Left lung (tissue), 10 donors: ENCODE measurements around the gene GPR150. TPM values are rescaled to one million over a fixed set of nuclear protein-coding genes. Genes with fewer than 3 reads are reported as not detected.
A peak's percentile ranks its signal among the peaks of the same experiment; 100 is the strongest.

Source experiments
- ATAC-seq: fragments of 200-7000 bp; cut with Tn5 transposase; one replicate; pipeline ENCODE4 v1.9.1; 2020; ENCODE audit warnings: moderate library complexity
- DNase-seq, 4 donors: peaks; one replicate each; pipeline ENCODE4 v3.0.0-alpha.2; 2013 to 2020
- H3K27ac ChIP-seq, 2 donors: fragments of 200-600 bp; sonication (generic) in 1 of 2; one replicate each; pipeline versions ENCODE4 v1.5.0 to v1.8.0; 2020 to 2021
- H3K27me3 ChIP-seq, 2 donors: fragments of 200-600 bp; sonication (generic) in 1 of 2; one replicate each; pipeline versions ENCODE4 v1.5.0 to v1.8.0; 2020 to 2021
- H3K36me3 ChIP-seq, 2 donors: fragments of 200-600 bp; sonication (generic) in 1 of 2; one replicate each; pipeline versions ENCODE4 v1.5.0 to v1.8.0; 2020 to 2021
- H3K4me1 ChIP-seq, 2 donors: fragments of 200-600 bp; one replicate each; pipeline ENCODE4 v1.8.0; 2021
- H3K4me3 ChIP-seq, 2 donors: fragments of 200-600 bp; sonication (generic) in 1 of 2; one replicate each; pipeline versions ENCODE4 v1.5.0 to v1.8.0; 2020 to 2021; ENCODE audit warnings: mild to moderate bottlenecking in 1 of 2
- H3K9me3 ChIP-seq, 2 donors: fragments of 200-600 bp; sonication (generic) in 1 of 2; one replicate each; pipeline versions ENCODE4 v1.5.0 to v1.8.0; 2020 to 2021
- CTCF ChIP-seq, 2 donors: fragments of 200-600 bp; sonication (generic) in 1 of 2; IDR thresholded peaks; one replicate each; pipeline versions ENCODE4 v1.5.0 to v1.8.0; 2021; ENCODE audit warnings: antibody characterized with exemption in 2 of 2
- intact Hi-C, 2 donors: fragments of 100-400 bp; cut with DNase I; formaldehyde crosslinking; loops; one replicate each; pipeline versions ENCODE4 v1.11.2 to v1.14.2; 2022
- polyA plus RNA-seq, 6 donors: library from polyadenylated mRNA; unstranded; fragments of 120-200 nt; gene quantifications; one replicate each; pipeline ENCODE4 v1.2.1, GENCODE V29; 2013; ENCODE audit not compliant: insufficient read length in 6 of 6
- total RNA-seq, 2 donors: library from RNA; stranded (reverse); fragmentation: NEBNext Ultra II Directional; extraction: Animal tissue kit (Norgen Biotek cat#: 25700); gene quantifications; one replicate each; pipeline ENCODE4 v1.2.1, GENCODE V29; 2021
- donor health status: DM: no; HTN: yes; CAD: no.
- donor health status: DM: no; HTN: no; CAD: no.

The GPR150 gene
- total and polyA plus RNA-seq, 8 donors = 0.16 to 0.26 TPM; not detected in 6

- no peak overlapping the region for H3K4me3 ChIP-seq
- DNase-seq (no peak), ATAC-seq (no peak)
- H3K9me3 ChIP-seq = no peaks in the 10 kb centered on the region
- H3K27me3 ChIP-seq = no peaks in the 10 kb centered on the region
- no peaks in the 10 kb centered on the region for H3K36me3 ChIP-seq
- peaks cover 0 to 12% of the 10 kb centered on the region in 2 donors for H3K4me1 ChIP-seq
- intact Hi-C loops = no loop called here
- no peak for TF ChIP-seq CTCF (IDR thresholded peaks at IDR 0.05)
- H3K27ac ChIP-seq = no peak overlapping the region
Observed at GRCh38 chr5:95633671-95634070, 13.8 kb downstream of the GPR150 start.

DNA sequence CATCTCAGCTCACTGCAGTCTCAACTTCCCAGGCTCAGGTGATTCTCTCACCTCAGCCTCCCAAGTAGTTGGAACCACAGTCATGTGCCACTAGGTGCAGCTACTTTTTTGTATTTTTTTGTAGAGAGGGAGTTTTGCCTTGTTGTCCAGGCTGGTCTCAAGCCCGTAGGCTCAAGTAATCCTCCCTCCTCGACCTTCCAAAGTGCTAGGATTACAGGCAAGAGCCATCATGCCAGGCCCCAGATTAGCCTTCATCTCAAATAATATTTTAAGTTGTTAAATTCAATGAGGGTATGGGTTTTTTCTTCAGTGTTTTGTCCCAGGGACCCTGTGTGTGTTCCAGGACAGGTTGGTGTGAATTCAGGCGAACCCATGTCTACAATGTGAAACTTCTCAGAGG, 14.2 kb downstream of the GPR150 start:
- no peaks in the 10 kb centered on the region for H3K36me3 ChIP-seq
- no peak for DNase-seq
- TF ChIP-seq CTCF (IDR thresholded peaks at IDR 0.05) = no peak
- intact Hi-C loops = no loop called here
- H3K27ac ChIP-seq = no peak overlapping the region
- H3K4me1 ChIP-seq = peaks cover 0 to 12% of the 10 kb centered on the region in 2 donors
- no peak for ATAC-seq
- no peaks in the 10 kb centered on the region for H3K27me3 ChIP-seq
- H3K9me3 ChIP-seq = no peaks in the 10 kb centered on the region
- H3K4me3 ChIP-seq = no peak overlapping the region

- H3K36me3 ChIP-seq = no peaks in the 10 kb centered on the region
- DNase-seq = no peak
- ATAC-seq = no peak
- H3K27ac ChIP-seq = no peak overlapping the region
- no peak overlapping the region for H3K4me3 ChIP-seq
- no peaks in the 10 kb centered on the region for H3K27me3 ChIP-seq
- no peak for TF ChIP-seq CTCF (IDR thresholded peaks at IDR 0.05)
- H3K4me1 ChIP-seq = no peaks in the 10 kb centered on the region
- no peaks in the 10 kb centered on the region for H3K9me3 ChIP-seq
- intact Hi-C loops = no loop called here
Observed at GRCh38 chr5:95638632-95639031, 18.7 kb downstream of the GPR150 start.

- no peak overlapping the region for H3K4me3 ChIP-seq
- peak in 1 of 4 donors; percentile 23 for DNase-seq
- peak overlapping the region; percentile 20 to 23 for H3K27ac ChIP-seq
- peak; percentile 20 for ATAC-seq
- peaks cover 0 to 11% of the 10 kb centered on the region in 2 donors for H3K4me1 ChIP-seq
- no peaks in the 10 kb centered on the region for H3K36me3 ChIP-seq
- no peaks in the 10 kb centered on the region for H3K9me3 ChIP-seq
- H3K27me3 ChIP-seq = no peaks in the 10 kb centered on the region
- no peak for TF ChIP-seq CTCF (IDR thresholded peaks at IDR 0.05)
- intact Hi-C loops = no loop called here
Observed at GRCh38 chr5:95641741-95642220, 21.9 kb downstream of the GPR150 start.

GRCh38 chr5:95643152-95643551, 23.3 kb downstream of the GPR150 start:
- Histone ChIP-seq H3K4me3 (no peak overlapping the region), H3K4me1 (peaks cover 0 to 22% of the 10 kb centered on the region in 2 donors), H3K9me3 (no peaks in the 10 kb centered on the region), H3K36me3 (no peaks in the 10 kb centered on the region), H3K27me3 (no peaks in the 10 kb centered on the region), H3K27ac (no peak overlapping the region)
- TF ChIP-seq CTCF (IDR thresholded peaks at IDR 0.05) = no peak
- intact Hi-C loops = no loop called here
- ATAC-seq (no peak), DNase-seq (no peak)
